IMR-90 (cell line): ENCODE data around the gene CD248. TPM values are rescaled to one million over a fixed set of nuclear protein-coding genes. Genes with fewer than 3 reads are reported as not detected.

Source experiments
- ATAC-seq: fragments of 200-7000 bp; cut with Tn5 transposase; 2 replicates; pipeline ENCODE4 v1.9.1; 2020; ENCODE audit warnings: low read depth, mild to moderate bottlenecking, moderate library complexity
- BruUV-seq: library from RNA; stranded (reverse); fragments of 400-500 nt; replicated peaks from 2 replicates; lab custom pipeline; 2021; lab: Mats Ljungman, UMichigan
- CTCF ChIA-PET: fragments of 300-600 bp; formaldehyde crosslinking; extraction: SDS; loops from one replicate; lab custom pipeline; 2021; ENCODE audit warnings: antibody characterized with exemption; lab: Yijun Ruan, JAX
- POLR2A ChIA-PET: fragments of 300-600 bp; sonication (Branson Sonifier 250); formaldehyde crosslinking; loops from one replicate; lab custom pipeline; 2022; ENCODE audit warnings: antibody characterized with exemption; ENCODE audit not compliant: unreplicated experiment; lab: Charles Lee
- DNase-seq: peaks from one replicate; pipeline ENCODE4 v3.0.0; 2013
- H2AFZ ChIP-seq: replicated peaks from 2 replicates; pipeline ENCODE3; 2013; ENCODE audit warnings: low read length, mild to moderate bottlenecking; ENCODE audit not compliant: poor library complexity
- H2AK5ac ChIP-seq: 2 replicates; pipeline ENCODE4 v1.6.1; 2013; ENCODE audit warnings: low read depth, low read length, inconsistent platforms
- H2AK9ac ChIP-seq: replicated peaks from 2 replicates; pipeline ENCODE3; 2013; ENCODE audit warnings: mild to moderate bottlenecking, low read depth, low read length, moderate library complexity; ENCODE audit not compliant: poor library complexity
- H2BK120ac ChIP-seq: 2 replicates; pipeline ENCODE4 v1.6.1; 2013; ENCODE audit warnings: low read depth, low read length, inconsistent platforms
- H2BK15ac ChIP-seq: 3 replicates; pipeline ENCODE4 v1.6.1; 2013; ENCODE audit warnings: low read depth, low read length, inconsistent platforms
- H2BK20ac ChIP-seq: 2 replicates; pipeline ENCODE4 v1.6.1; 2013; ENCODE audit warnings: low read depth, mild to moderate bottlenecking, inconsistent platforms, low read length, moderate library complexity
- H2BK5ac ChIP-seq: 2 replicates; pipeline ENCODE4 v1.6.1; 2013; ENCODE audit warnings: mild to moderate bottlenecking, low read depth, low read length, inconsistent platforms; ENCODE audit not compliant: poor library complexity, severe bottlenecking
- H3K14ac ChIP-seq: replicated peaks from 2 replicates; pipeline ENCODE4 v1.6.1; 2013; ENCODE audit warnings: low read depth, low read length, inconsistent platforms
- H3K18ac ChIP-seq: 2 replicates; pipeline ENCODE4 v1.6.1; 2013; ENCODE audit warnings: low read depth, low read length, control low read depth
- H3K23ac ChIP-seq: 2 replicates; pipeline ENCODE4 v1.6.1; 2013; ENCODE audit warnings: low read depth, low read length, inconsistent platforms
- H3K27ac ChIP-seq: 2 replicates; pipeline ENCODE4 v1.5.1; 2013; ENCODE audit warnings: mild to moderate bottlenecking, control low read depth, low read length; ENCODE audit not compliant: insufficient read depth
- H3K27me3 ChIP-seq: 2 replicates; pipeline ENCODE4 v1.6.1; 2013; ENCODE audit warnings: low read length; ENCODE audit not compliant: control insufficient read depth, insufficient read depth
- H3K36me3 ChIP-seq: 2 replicates; pipeline ENCODE4 v1.6.1; 2013; ENCODE audit warnings: low read length, mixed read lengths; ENCODE audit not compliant: control insufficient read depth, insufficient read depth
- H3K4ac ChIP-seq: 2 replicates; pipeline ENCODE4 v1.6.1; 2013; ENCODE audit warnings: low read depth, low read length, inconsistent platforms
- H3K4me1 ChIP-seq: 2 replicates; pipeline ENCODE4 v1.6.1; 2013; ENCODE audit warnings: low read length, mixed read lengths; ENCODE audit not compliant: control insufficient read depth, insufficient read depth
- H3K4me2 ChIP-seq: 2 replicates; pipeline ENCODE4 v1.6.1; 2013; ENCODE audit warnings: low read depth, mild to moderate bottlenecking, control low read depth, low read length, moderate library complexity
- H3K4me3 ChIP-seq: 2 replicates; pipeline ENCODE4 v1.5.1; 2013; ENCODE audit warnings: low read depth, mild to moderate bottlenecking, control low read depth, low read length, moderate library complexity; ENCODE audit not compliant: insufficient read depth
- H3K56ac ChIP-seq: 2 replicates; pipeline ENCODE4 v1.6.1; 2013; ENCODE audit warnings: low read length, inconsistent platforms; ENCODE audit not compliant: insufficient read depth; ENCODE audit errors: extremely low read depth
- H3K79me1 ChIP-seq, 2 experiments: 2 replicates each; pipeline ENCODE4 v1.6.1; 2013; ENCODE audit warnings: low read length in 2 of 2, inconsistent platforms in 1 of 2, low read depth in 1 of 2
- H3K9ac ChIP-seq: 2 replicates; pipeline ENCODE4 v1.6.1; 2013; ENCODE audit warnings: low read depth, low read length, control low read depth
- H3K9me1 ChIP-seq: 2 replicates; pipeline ENCODE4 v1.6.1; 2013; ENCODE audit warnings: low read length, inconsistent platforms; ENCODE audit not compliant: insufficient read depth
- H3K9me3 ChIP-seq: 2 replicates; pipeline ENCODE4 v1.6.1; 2013; ENCODE audit warnings: low read length; ENCODE audit not compliant: control insufficient read depth, insufficient read depth
- H4K20me1 ChIP-seq: 2 replicates; pipeline ENCODE4 v1.6.1; 2013; ENCODE audit warnings: low read length, inconsistent platforms; ENCODE audit not compliant: insufficient read depth
- H4K5ac ChIP-seq: 2 replicates; pipeline ENCODE4 v1.6.1; 2013; ENCODE audit warnings: mild to moderate bottlenecking, low read depth, low read length, control low read depth
- H4K8ac ChIP-seq, 2 experiments: 2 replicates each; pipeline ENCODE4 v1.6.1; 2013; ENCODE audit warnings: low read depth in 2 of 2, low read length in 2 of 2, control low read depth in 1 of 2, inconsistent platforms in 1 of 2
- H4K91ac ChIP-seq: 2 replicates; pipeline ENCODE4 v1.6.1; 2013; ENCODE audit warnings: low read depth, low read length, inconsistent platforms; ENCODE audit not compliant: insufficient read depth
- BHLHE40 ChIP-seq: fragments of 150-350 bp; IDR thresholded peaks from 2 replicates; pipeline ENCODE4 v1.6.1; 2016; ENCODE audit warnings: mild to moderate bottlenecking, low read depth, low read length
- CEBPB ChIP-seq: IDR thresholded peaks from 2 replicates; pipeline ENCODE4 v1.6.1; 2012; ENCODE audit warnings: low read depth, low read length, improper control_type of control experiment
- CHD1 ChIP-seq: IDR thresholded peaks from 2 replicates; pipeline ENCODE4 v1.6.1; 2012; ENCODE audit warnings: low read depth, low read length, improper control_type of control experiment
- FOS ChIP-seq: fragments of 150-350 bp; IDR thresholded peaks from 2 replicates; pipeline ENCODE4 v1.6.1; 2016; ENCODE audit warnings: low read depth, low read length
- MAFK ChIP-seq: IDR thresholded peaks from 2 replicates; pipeline ENCODE4 v1.6.1; 2012; ENCODE audit warnings: low read depth, low read length, improper control_type of control experiment
- MAZ ChIP-seq: IDR thresholded peaks from 2 replicates; pipeline ENCODE4 v1.6.1; 2012; ENCODE audit warnings: low read depth, mild to moderate bottlenecking, low read length, improper control_type of control experiment, moderate library complexity, borderline replicate concordance
- MXI1 ChIP-seq: IDR thresholded peaks from 2 replicates; pipeline ENCODE4 v1.6.1; 2012; ENCODE audit warnings: low read depth, mild to moderate bottlenecking, low read length, moderate library complexity, borderline replicate concordance
- NFE2L2 ChIP-seq: fragments of 150-350 bp; IDR thresholded peaks from 2 replicates; pipeline ENCODE4 v1.6.1; 2016; ENCODE audit warnings: low read depth, mild to moderate bottlenecking, low read length
- POLR2A ChIP-seq: IDR thresholded peaks from 2 replicates; pipeline ENCODE4 v1.6.1; 2012; ENCODE audit warnings: mild to moderate bottlenecking, low read depth, low read length
- RAD21 ChIP-seq: IDR thresholded peaks from 2 replicates; pipeline ENCODE4 v1.6.1; 2012; ENCODE audit warnings: low read length, improper control_type of control experiment
- RCOR1 ChIP-seq: IDR thresholded peaks from 2 replicates; pipeline ENCODE4 v1.6.1; 2012; ENCODE audit warnings: mild to moderate bottlenecking, low read length, improper control_type of control experiment; ENCODE audit not compliant: insufficient replicate concordance
- SMC3 ChIP-seq: fragments of 150-350 bp; IDR thresholded peaks from 2 replicates; pipeline ENCODE4 v1.6.1; 2016; ENCODE audit warnings: low read depth, mild to moderate bottlenecking, antibody characterized with exemption, low read length, moderate library complexity
- WGBS, 2 experiments: methylation state at CpG; one replicate each; pipeline versions ENCODE4 v1.1.5 to v1.1.7; 2013; ENCODE audit warnings: missing lambda C conversion rate in 2 of 2; ENCODE audit not compliant: insufficient read length in 1 of 2; ENCODE audit errors: extremely low coverage in 2 of 2; 5-methylcytosine and 5-hydroxymethylcytosine counted together
- dilution Hi-C: fragments of 300-500 bp; cut with HindIII; formaldehyde crosslinking; loops from one replicate; pipeline ENCODE4 v1.14.3; 2018; ENCODE audit warnings: low sequenced_read_pairs; ENCODE audit not compliant: unreplicated experiment
- in situ Hi-C: fragments of 300-500 bp; cut with MboI; formaldehyde crosslinking; loops from 3 replicates; pipeline ENCODE4 v1.14.3; 2019; ENCODE audit warnings: low sequenced_read_pairs, inconsistent platforms, mixed read lengths
- intact Hi-C: fragments of 100-400 bp; cut with micrococcal nuclease; formaldehyde crosslinking; loops from 2 replicates; pipeline ENCODE4 v1.10.0; 2022
- polyA plus RNA-seq, 3 experiments: library from polyadenylated mRNA; depleted of rRNA; stranded (reverse); fragments of >200 nt; gene quantifications; 2 replicates each; pipeline ENCODE4 v1.2.3, GENCODE V29; 2012; ENCODE audit warnings: low replicate concordance in 1 of 3
- total RNA-seq: library from RNA; depleted of rRNA; stranded (reverse); fragments of >200 nt; gene quantifications from 2 replicates; pipeline ENCODE4 v1.2.3, GENCODE V29; 2012
- TF ChIP-seq, protein P1 (sequence below): conservative IDR thresholded peaks from 2 replicates; pipeline ENCODE4 v1.5.1; 2012; ENCODE audit warnings: mild to moderate bottlenecking, low read depth, low read length, improper control_type of control experiment
- TF ChIP-seq, protein P2 (sequence below): fragments of 150-350 bp; IDR thresholded peaks from 2 replicates; pipeline ENCODE4 v1.6.1; 2016; ENCODE audit warnings: low read depth, mild to moderate bottlenecking, low read length, moderate library complexity, borderline replicate concordance

CD248 gene
- total and polyA plus RNA-seq, 2 of the 4 experiments (the other 2 are of a cell fraction) = 19.5 to 223 TPM

DNA sequence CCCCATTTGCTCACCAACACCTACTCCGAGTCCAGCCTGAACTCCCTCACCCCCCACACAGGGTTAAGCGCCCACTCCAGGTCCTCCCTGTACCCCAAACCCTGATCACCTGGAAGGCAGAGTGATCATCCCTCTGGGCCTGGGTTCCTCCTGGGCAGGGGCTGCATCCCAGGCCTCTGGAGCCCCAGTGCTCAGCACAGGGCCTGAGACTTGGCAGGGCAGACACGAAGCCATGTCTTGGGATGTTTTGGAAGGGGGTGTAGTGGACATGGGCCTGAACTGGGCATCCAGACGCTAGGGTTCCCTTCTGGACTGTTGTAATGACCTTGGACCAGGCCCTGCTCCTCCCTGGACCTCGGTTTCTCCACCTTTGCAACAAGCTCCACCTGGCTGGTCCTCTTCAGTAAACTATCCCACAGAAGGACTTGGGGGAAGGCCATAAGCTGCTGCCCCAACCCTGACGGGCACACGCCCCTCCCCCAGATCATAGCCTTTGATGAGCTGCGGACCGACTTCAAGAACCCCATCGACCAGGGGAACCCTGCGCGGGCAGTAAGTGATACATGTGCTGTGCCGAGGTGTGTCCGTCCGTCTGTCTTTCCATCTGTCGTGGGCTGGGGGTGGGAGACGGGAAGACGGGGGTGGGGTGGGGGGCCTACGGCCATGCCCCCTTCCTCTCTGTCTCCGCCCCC, 34.9 kb downstream of the CD248 start:
- Histone ChIP-seq H4K8ac (no peak overlapping the region), H3K18ac (no peak overlapping the region), H2AK9ac (peak overlapping the region; percentile 92), H2BK120ac (no peak overlapping the region), H3K9me3 (no peaks in the 10 kb centered on the region), H4K20me1 (peaks cover 36% of the 10 kb centered on the region), H3K9ac (no peak overlapping the region), H2BK20ac (no peak overlapping the region), H3K36me3 (peaks cover 16% of the 10 kb centered on the region; the same call in 1 of the 2 replicates), H3K4me1 (peaks cover 5% of the 10 kb centered on the region; the same call in 1 of the 2 replicates), H2AFZ (no peak overlapping the region), H3K9me1 (peaks cover 9% of the 10 kb centered on the region; the same call in 1 of the 2 replicates), H3K27me3 (no peaks in the 10 kb centered on the region; the same call in 1 of the 2 replicates), H3K23ac (no peak overlapping the region), H2BK15ac (no peak overlapping the region), H4K91ac (no peak overlapping the region), H4K5ac (no peak overlapping the region), H3K4me2 (no peak overlapping the region), H3K56ac (no peak overlapping the region), H3K79me1 (peaks cover 9 to 28% of the 10 kb centered on the region in 2 experiments; a peak in 3 of 4 replicates), H3K14ac (no peak overlapping the region), H2BK5ac (no peak overlapping the region), H3K27ac (no peak overlapping the region), H2AK5ac (0 out of 2 replicates have a peak overlapping the region, but pooled peaks have one; percentile 46), H3K4me3 (no peak overlapping the region), H3K4ac (no peak overlapping the region)
- in situ Hi-C loops = no loop called here
- intact Hi-C loops = loop anchor here (1.0 kb wide), 1 partner anchor 54 kb away; the partner anchor contains the start of gene RIN1
- dilution Hi-C loops = no loop called here
- DNase-seq = no peak
- CTCF ChIA-PET = interaction anchor here (0.9 to 1.4 kb wide), 4 partner anchors 9 to 24 kb away, joined by 3 to 5 read pairs (median 3); partner anchors contain the start of gene RAB1B
- POLR2A ChIA-PET = no interaction called here
- 88% methylated on average over 3 of the region's 20 CpGs; no CpG with 5 or more reads in 1 of the 2 experiments for WGBS, 2 experiments
- no peak; the same call in 1 of the 2 replicates for ATAC-seq
- no peak for TF ChIP-seq RAD21
- TF ChIP-seq NFE2L2 = no peak
- TF ChIP-seq FOS = no peak
- TF ChIP-seq SMC3 = no peak
- no peak for TF ChIP-seq POLR2A
- TF ChIP-seq CEBPB = no peak
- no peak for TF ChIP-seq RCOR1
- no peak for TF ChIP-seq MAZ
- TF ChIP-seq, protein P1, sequence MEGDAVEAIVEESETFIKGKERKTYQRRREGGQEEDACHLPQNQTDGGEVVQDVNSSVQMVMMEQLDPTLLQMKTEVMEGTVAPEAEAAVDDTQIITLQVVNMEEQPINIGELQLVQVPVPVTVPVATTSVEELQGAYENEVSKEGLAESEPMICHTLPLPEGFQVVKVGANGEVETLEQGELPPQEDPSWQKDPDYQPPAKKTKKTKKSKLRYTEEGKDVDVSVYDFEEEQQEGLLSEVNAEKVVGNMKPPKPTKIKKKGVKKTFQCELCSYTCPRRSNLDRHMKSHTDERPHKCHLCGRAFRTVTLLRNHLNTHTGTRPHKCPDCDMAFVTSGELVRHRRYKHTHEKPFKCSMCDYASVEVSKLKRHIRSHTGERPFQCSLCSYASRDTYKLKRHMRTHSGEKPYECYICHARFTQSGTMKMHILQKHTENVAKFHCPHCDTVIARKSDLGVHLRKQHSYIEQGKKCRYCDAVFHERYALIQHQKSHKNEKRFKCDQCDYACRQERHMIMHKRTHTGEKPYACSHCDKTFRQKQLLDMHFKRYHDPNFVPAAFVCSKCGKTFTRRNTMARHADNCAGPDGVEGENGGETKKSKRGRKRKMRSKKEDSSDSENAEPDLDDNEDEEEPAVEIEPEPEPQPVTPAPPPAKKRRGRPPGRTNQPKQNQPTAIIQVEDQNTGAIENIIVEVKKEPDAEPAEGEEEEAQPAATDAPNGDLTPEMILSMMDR = no peak
- TF ChIP-seq, protein P2, sequence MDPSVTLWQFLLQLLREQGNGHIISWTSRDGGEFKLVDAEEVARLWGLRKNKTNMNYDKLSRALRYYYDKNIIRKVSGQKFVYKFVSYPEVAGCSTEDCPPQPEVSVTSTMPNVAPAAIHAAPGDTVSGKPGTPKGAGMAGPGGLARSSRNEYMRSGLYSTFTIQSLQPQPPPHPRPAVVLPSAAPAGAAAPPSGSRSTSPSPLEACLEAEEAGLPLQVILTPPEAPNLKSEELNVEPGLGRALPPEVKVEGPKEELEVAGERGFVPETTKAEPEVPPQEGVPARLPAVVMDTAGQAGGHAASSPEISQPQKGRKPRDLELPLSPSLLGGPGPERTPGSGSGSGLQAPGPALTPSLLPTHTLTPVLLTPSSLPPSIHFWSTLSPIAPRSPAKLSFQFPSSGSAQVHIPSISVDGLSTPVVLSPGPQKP = no peak
- TF ChIP-seq MAFK = no peak
- no peak for TF ChIP-seq BHLHE40
- no peak for TF ChIP-seq CHD1
- no peak for TF ChIP-seq MXI1
- BruUV-seq = no TSS peak
